Esophagus squamous epithelium (tissue), 4 donors: Measurements from ENCODE around the gene NPTX1.

Source experiments
- CTCF ChIP-seq, 6 experiments: fragments of 450-650 bp in 4 of 6; fragments of 200-600 bp in 2 of 6; sonication (generic) in 2 of 6; IDR thresholded peaks; one replicate each; pipeline ENCODE4 v1.5.1; 2016 to 2019; ENCODE audit warnings: antibody characterized with exemption in 6 of 6, mild to moderate bottlenecking in 4 of 6, moderate library complexity in 4 of 6
- POLR2A ChIP-seq, 4 donors: fragments of 450-650 bp; IDR thresholded peaks; one replicate each; pipeline ENCODE4 v1.6.1; 2017; ENCODE audit warnings: antibody characterized with exemption in 4 of 4, mild to moderate bottlenecking in 4 of 4, moderate library complexity in 3 of 4

- TF ChIP-seq POLR2A (IDR thresholded peaks at IDR 0.05) (no peak), CTCF (IDR thresholded peaks at IDR 0.05) (no peak)
Measured at GRCh38 chr17:80494547-80494946, 18.1 kb upstream of the NPTX1 start.
